WTC11 (cell line): ENCODE measurements around the gene EEF1AKMT3.

Source experiments
- ATF1 ChIP-seq: sonication (generic); formaldehyde crosslinking; IDR thresholded peaks from 2 replicates; pipeline ENCODE4 v1.8.1; 2023; ENCODE audit warnings: mild to moderate bottlenecking, moderate library complexity, missing genetic modification reagents
- CREM ChIP-seq: sonication (generic); formaldehyde crosslinking; IDR thresholded peaks from 2 replicates; pipeline ENCODE4 v1.8.1; 2022; ENCODE audit warnings: mild to moderate bottlenecking, missing genetic modification reagents, moderate library complexity
- CTCF ChIP-seq: fragments of 200-600 bp; IDR thresholded peaks from 2 replicates; pipeline ENCODE4 v1.8.0; 2022; ENCODE audit warnings: antibody characterized with exemption
- E2F4 ChIP-seq: sonication (generic); formaldehyde crosslinking; IDR thresholded peaks from 2 replicates; pipeline ENCODE4 v1.8.1; 2022; ENCODE audit warnings: low read depth, mild to moderate bottlenecking, moderate library complexity, missing genetic modification reagents, borderline replicate concordance
- ELF4 ChIP-seq: sonication (generic); formaldehyde crosslinking; IDR thresholded peaks from 2 replicates; pipeline ENCODE4 v1.8.1; 2022; ENCODE audit warnings: low read depth, mild to moderate bottlenecking, moderate library complexity, missing genetic modification reagents
- FOXK1 ChIP-seq: sonication (generic); formaldehyde crosslinking; IDR thresholded peaks from 2 replicates; pipeline ENCODE4 v1.8.0; 2022; ENCODE audit warnings: mild to moderate bottlenecking, moderate library complexity, missing genetic modification reagents
- NR1H2 ChIP-seq: sonication (generic); formaldehyde crosslinking; IDR thresholded peaks from 2 replicates; pipeline ENCODE4 v1.9.0; 2021; ENCODE audit warnings: mild to moderate bottlenecking, moderate library complexity, missing genetic modification reagents
- NR3C1 ChIP-seq: sonication (generic); formaldehyde crosslinking; conservative IDR thresholded peaks from 2 replicates; pipeline ENCODE4 v1.8.1; 2023; ENCODE audit warnings: low read depth, mild to moderate bottlenecking, missing genetic modification reagents
- ZNF396 ChIP-seq: fragments of 250-450 bp; sonication (Bioruptor Pico); IDR thresholded peaks from 2 replicates; pipeline ENCODE4 v1.8.0; 2021; ENCODE audit warnings: mild to moderate bottlenecking, moderate library complexity, borderline replicate concordance
- TF ChIP-seq, protein P1 (sequence below): sonication (generic); formaldehyde crosslinking; IDR thresholded peaks from 2 replicates; pipeline ENCODE4 v1.8.1; 2023; ENCODE audit warnings: mild to moderate bottlenecking, missing genetic modification reagents

GRCh38 chr12:57807285-57807684, 34.9 kb downstream of the EEF1AKMT3 start:
- no peak for TF ChIP-seq ATF1 (CRISPR knock-in tag)
- TF ChIP-seq FOXK1, result no peak
- TF ChIP-seq, protein P1, sequence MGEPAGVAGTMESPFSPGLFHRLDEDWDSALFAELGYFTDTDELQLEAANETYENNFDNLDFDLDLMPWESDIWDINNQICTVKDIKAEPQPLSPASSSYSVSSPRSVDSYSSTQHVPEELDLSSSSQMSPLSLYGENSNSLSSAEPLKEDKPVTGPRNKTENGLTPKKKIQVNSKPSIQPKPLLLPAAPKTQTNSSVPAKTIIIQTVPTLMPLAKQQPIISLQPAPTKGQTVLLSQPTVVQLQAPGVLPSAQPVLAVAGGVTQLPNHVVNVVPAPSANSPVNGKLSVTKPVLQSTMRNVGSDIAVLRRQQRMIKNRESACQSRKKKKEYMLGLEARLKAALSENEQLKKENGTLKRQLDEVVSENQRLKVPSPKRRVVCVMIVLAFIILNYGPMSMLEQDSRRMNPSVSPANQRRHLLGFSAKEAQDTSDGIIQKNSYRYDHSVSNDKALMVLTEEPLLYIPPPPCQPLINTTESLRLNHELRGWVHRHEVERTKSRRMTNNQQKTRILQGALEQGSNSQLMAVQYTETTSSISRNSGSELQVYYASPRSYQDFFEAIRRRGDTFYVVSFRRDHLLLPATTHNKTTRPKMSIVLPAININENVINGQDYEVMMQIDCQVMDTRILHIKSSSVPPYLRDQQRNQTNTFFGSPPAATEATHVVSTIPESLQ (CRISPR knock-in tag), result no peak
- no peak for TF ChIP-seq CTCF
- TF ChIP-seq CREM (CRISPR knock-in tag), result no peak
- no peak for TF ChIP-seq NR1H2 (CRISPR knock-in tag)
- TF ChIP-seq NR3C1 (CRISPR knock-in tag), result no peak
- no peak for TF ChIP-seq ZNF396 (CRISPR knock-in tag)
- TF ChIP-seq ELF4 (CRISPR knock-in tag), result no peak
- TF ChIP-seq E2F4 (CRISPR knock-in tag), result no peak
